ENCODE measurements around the gene TMEM184B.

TMEM184B gene

GRCh38 chr22:38311323-38311620, 38.5 kb upstream of the TMEM184B start:
- TF ChIP-seq ZFX (IDR thresholded peaks at IDR 0.05; ENCODE audit: borderline replicate concordance) (no peak), CTCF (IDR thresholded peaks at IDR 0.05) (no peak)
- H3K27ac ChIP-seq, result 0 out of 2 replicates have a peak overlapping the region, but pooled peaks have one; percentile 5

GRCh38 chr22:38310518-38311322, 37.9 kb upstream of the TMEM184B start:
- TF ChIP-seq ZFX (IDR thresholded peaks at IDR 0.05; ENCODE audit: borderline replicate concordance), result no peak
- H3K27ac ChIP-seq, result 0 out of 2 replicates have a peak overlapping the region, but pooled peaks have one; percentile 5

GRCh38 chr22:38309614-38310517, 37.1 kb upstream of the TMEM184B start:
- TF ChIP-seq ZFX (IDR thresholded peaks at IDR 0.05; ENCODE audit: borderline replicate concordance) (no peak), CTCF (IDR thresholded peaks at IDR 0.05) (no peak)

GRCh38 chr22:38308791-38309498, 36.1 kb upstream of the TMEM184B start:
- no peak overlapping the region for H3K27ac ChIP-seq
- TF ChIP-seq ZFX (IDR thresholded peaks at IDR 0.05; ENCODE audit: borderline replicate concordance) (no peak), CTCF (IDR thresholded peaks at IDR 0.05) (no peak)

More at GRCh38 chr22:38309614-38310517, 37.1 kb upstream of the TMEM184B start:
- H3K27ac ChIP-seq, result no peak overlapping the region

GRCh38 chr22:38305471-38306448, 33.0 kb upstream of the TMEM184B start:
- peak overlapping the region; percentile 38; the same call in 1 of the 2 replicates for H3K27ac ChIP-seq

GRCh38 chr22:38304526-38304925, 31.7 kb upstream of the TMEM184B start:
- no peak overlapping the region for H3K27ac ChIP-seq
- TF ChIP-seq ZFX (IDR thresholded peaks at IDR 0.05; ENCODE audit: borderline replicate concordance) (no peak), CTCF (IDR thresholded peaks at IDR 0.05) (no peak)

More at GRCh38 chr22:38305471-38306448, 33.0 kb upstream of the TMEM184B start:
- TF ChIP-seq CTCF (IDR thresholded peaks at IDR 0.05), result no peak
- no peak for TF ChIP-seq ZFX (IDR thresholded peaks at IDR 0.05; ENCODE audit: borderline replicate concordance)
